Panc1 (cell line): Measurements from ENCODE around the gene SNX3. TPM values are rescaled to one million over a fixed set of nuclear protein-coding genes. Genes with fewer than 3 reads are reported as not detected.

ENCODE experiments used
- ATAC-seq: fragments of 200-7000 bp; cut with Tn5 transposase; 2 replicates; pipeline ENCODE4 v1.9.1; 2020; ENCODE audit warnings: mild to moderate bottlenecking, moderate library complexity
- BruUV-seq: library from RNA; stranded (reverse); fragments of 400-500 nt; replicated peaks from 2 replicates; lab custom pipeline; 2021; lab: Mats Ljungman, UMichigan
- CTCF ChIA-PET: fragments of 300-600 bp; sonication (Branson Sonifier 250); formaldehyde crosslinking; loops from one replicate; lab custom pipeline; 2022; ENCODE audit warnings: antibody characterized with exemption; lab: Charles Lee
- POLR2A ChIA-PET: fragments of 300-600 bp; sonication (Branson Sonifier 250); formaldehyde crosslinking; loops from one replicate; lab custom pipeline; 2022; ENCODE audit warnings: antibody characterized with exemption; lab: Charles Lee
- DNase-seq: peaks from one replicate; pipeline ENCODE4 v3.0.0-alpha.2; 2010; ENCODE audit warnings: low read depth, low spot score
- H3K27ac ChIP-seq: 2 replicates; pipeline ENCODE4 v1.5.1; 2011; ENCODE audit warnings: mild to moderate bottlenecking, low read length, inconsistent platforms
- H3K27me3 ChIP-seq: fragments of 200-500 bp; sonication (Bioruptor generic); 2 replicates; pipeline ENCODE4 v1.6.0; 2014; ENCODE audit warnings: low read length, inconsistent platforms; ENCODE audit not compliant: control insufficient read depth, insufficient read depth
- H3K36me3 ChIP-seq: fragments of 200-500 bp; sonication (Bioruptor generic); 2 replicates; pipeline ENCODE4 v1.5.1; 2014; ENCODE audit warnings: inconsistent platforms, mild to moderate bottlenecking, low read length, moderate library complexity; ENCODE audit not compliant: control insufficient read depth, insufficient read depth
- H3K4me1 ChIP-seq: 2 replicates; pipeline ENCODE4 v1.5.1; 2011; ENCODE audit warnings: inconsistent platforms, mild to moderate bottlenecking, low read length, moderate library complexity; ENCODE audit not compliant: control insufficient read depth, insufficient read depth
- H3K4me3 ChIP-seq, 2 experiments: 2 replicates each; pipeline ENCODE4 v1.5.1; 2011 to 2012; ENCODE audit warnings: low read depth in 2 of 2, low read length in 2 of 2, mild to moderate bottlenecking in 2 of 2, inconsistent platforms in 1 of 2, moderate library complexity in 1 of 2
- H3K9me3 ChIP-seq: fragments of 200-500 bp; sonication (Bioruptor generic); 2 replicates; pipeline ENCODE4 v1.5.1; 2014; ENCODE audit warnings: low read depth, mild to moderate bottlenecking, inconsistent platforms, low read length, moderate library complexity; ENCODE audit not compliant: control insufficient read depth, insufficient read depth
- CTCF ChIP-seq: fragments of 450-650 bp; IDR thresholded peaks from 2 replicates; pipeline ENCODE4 v1.5.1; 2017; ENCODE audit warnings: mild to moderate bottlenecking
- POLR2AphosphoS5 ChIP-seq: IDR thresholded peaks from 2 replicates; pipeline ENCODE4 v1.6.1; 2012; ENCODE audit warnings: mild to moderate bottlenecking, low read depth, low read length, moderate library complexity
- SIN3A ChIP-seq: IDR thresholded peaks from 2 replicates; pipeline ENCODE4 v1.6.1; 2012; ENCODE audit warnings: low read depth, mild to moderate bottlenecking, low read length, moderate library complexity, borderline replicate concordance; ENCODE audit not compliant: insufficient read depth
- TCF7L2 ChIP-seq: IDR thresholded peaks from 2 replicates; pipeline ENCODE4 v1.6.1; 2011; ENCODE audit warnings: mild to moderate bottlenecking, low read depth, low read length, inconsistent platforms
- in situ Hi-C: cut with HindIII; loops from 2 replicates; pipeline ENCODE4 v1.10.0; 2016; ENCODE audit warnings: low sequenced_read_pairs, low pct_unique_long_range_greater_than_20kb
- intact Hi-C: fragments of 100-400 bp; cut with micrococcal nuclease; formaldehyde crosslinking; loops from one replicate; pipeline ENCODE4 v1.10.0; 2022; ENCODE audit not compliant: unreplicated experiment
- total RNA-seq: library from RNA; stranded (reverse); gene quantifications from one replicate; pipeline ENCODE4 v1.2.1, GENCODE V29; 2021; ENCODE audit not compliant: unreplicated experiment
- TF ChIP-seq, protein P1 (sequence below), 2 experiments: IDR thresholded peaks; 2 replicates each; pipeline ENCODE4 v1.6.1; 2011 to 2012; ENCODE audit warnings: low read depth in 2 of 2, control low read depth in 1 of 2, low read length in 1 of 2, mild to moderate bottlenecking in 1 of 2, moderate library complexity in 1 of 2; ENCODE audit not compliant: insufficient read depth in 1 of 2

Gene SNX3
- total RNA-seq, 1 experiment from 2014 or later, result 223 TPM

DNA sequence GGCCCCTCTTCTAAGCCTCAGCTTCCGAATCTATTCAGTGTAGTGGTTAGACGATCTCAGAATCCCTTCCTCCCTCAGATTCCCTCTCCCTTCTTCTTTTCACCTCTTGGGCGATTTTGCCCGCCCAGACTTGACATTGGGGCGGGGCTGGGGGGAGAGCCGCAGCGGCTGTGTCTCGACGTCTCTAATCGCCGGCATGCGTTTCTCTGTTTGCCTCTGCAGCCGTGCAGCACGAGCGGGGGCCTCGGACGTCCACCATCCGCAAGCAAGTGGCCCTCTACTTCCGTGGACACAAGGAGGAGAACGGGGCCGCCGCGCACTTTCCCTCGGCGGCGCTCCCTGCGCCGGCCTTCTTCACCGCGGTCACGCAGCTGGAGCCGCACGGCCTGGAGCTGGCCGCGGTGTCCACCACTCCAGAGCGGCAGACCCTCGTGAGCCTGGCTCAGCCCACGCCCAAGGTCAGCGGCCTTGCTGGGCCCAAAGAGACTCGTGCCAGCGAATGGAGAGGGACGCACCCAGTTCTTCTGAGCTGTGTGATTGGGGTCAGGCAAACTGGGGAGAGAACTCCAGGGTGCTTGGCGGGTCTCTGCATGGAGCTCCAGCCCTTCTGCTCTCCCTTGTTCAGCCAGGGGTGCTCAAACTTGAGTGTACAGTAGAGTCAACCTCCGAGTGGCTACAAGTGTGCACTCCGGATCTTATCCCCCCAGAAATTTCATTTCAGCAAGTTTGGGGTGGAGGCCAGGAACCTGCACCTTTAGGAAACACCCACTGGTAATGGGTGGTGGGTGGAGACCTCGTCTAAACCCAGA is 84.4 kb downstream of the SNX3 start:
- H3K27me3 ChIP-seq, result peaks cover 4% of the 10 kb centered on the region; the same call in 1 of the 2 replicates
- POLR2A ChIA-PET, result interaction anchor here (0.6 kb wide), 1 partner anchor 41 kb away, joined by 16 read pairs; no protein-coding TSS in a partner anchor
- no peak overlapping the region for H3K27ac ChIP-seq
- TF ChIP-seq TCF7L2 (no peak), SIN3A (no peak), CTCF (no peak), POLR2AphosphoS5 (no peak)
- TF ChIP-seq, protein P1, sequence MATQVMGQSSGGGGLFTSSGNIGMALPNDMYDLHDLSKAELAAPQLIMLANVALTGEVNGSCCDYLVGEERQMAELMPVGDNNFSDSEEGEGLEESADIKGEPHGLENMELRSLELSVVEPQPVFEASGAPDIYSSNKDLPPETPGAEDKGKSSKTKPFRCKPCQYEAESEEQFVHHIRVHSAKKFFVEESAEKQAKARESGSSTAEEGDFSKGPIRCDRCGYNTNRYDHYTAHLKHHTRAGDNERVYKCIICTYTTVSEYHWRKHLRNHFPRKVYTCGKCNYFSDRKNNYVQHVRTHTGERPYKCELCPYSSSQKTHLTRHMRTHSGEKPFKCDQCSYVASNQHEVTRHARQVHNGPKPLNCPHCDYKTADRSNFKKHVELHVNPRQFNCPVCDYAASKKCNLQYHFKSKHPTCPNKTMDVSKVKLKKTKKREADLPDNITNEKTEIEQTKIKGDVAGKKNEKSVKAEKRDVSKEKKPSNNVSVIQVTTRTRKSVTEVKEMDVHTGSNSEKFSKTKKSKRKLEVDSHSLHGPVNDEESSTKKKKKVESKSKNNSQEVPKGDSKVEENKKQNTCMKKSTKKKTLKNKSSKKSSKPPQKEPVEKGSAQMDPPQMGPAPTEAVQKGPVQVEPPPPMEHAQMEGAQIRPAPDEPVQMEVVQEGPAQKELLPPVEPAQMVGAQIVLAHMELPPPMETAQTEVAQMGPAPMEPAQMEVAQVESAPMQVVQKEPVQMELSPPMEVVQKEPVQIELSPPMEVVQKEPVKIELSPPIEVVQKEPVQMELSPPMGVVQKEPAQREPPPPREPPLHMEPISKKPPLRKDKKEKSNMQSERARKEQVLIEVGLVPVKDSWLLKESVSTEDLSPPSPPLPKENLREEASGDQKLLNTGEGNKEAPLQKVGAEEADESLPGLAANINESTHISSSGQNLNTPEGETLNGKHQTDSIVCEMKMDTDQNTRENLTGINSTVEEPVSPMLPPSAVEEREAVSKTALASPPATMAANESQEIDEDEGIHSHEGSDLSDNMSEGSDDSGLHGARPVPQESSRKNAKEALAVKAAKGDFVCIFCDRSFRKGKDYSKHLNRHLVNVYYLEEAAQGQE (IDR thresholded peaks at IDR 0.05; ENCODE audit: insufficient read depth in 1 of 2, low read depth in 2 of 2, low read length in 1 of 2), result no peak
- no peaks in the 10 kb centered on the region for H3K9me3 ChIP-seq
- H3K4me1 ChIP-seq, result no peaks in the 10 kb centered on the region; the same call in 1 of the 2 replicates
- H3K36me3 ChIP-seq, result no peaks in the 10 kb centered on the region
- CTCF ChIA-PET, result interaction anchor here (1.0 to 1.6 kb wide), 2 partner anchors 12 to 316 kb away, joined by 3 to 5 read pairs; no protein-coding TSS in a partner anchor
- ATAC-seq (0 out of 2 replicates have a peak, but pooled peaks have one; percentile 33), DNase-seq (no peak)
- H3K4me3 ChIP-seq, result peak overlapping the region; percentile 23 to 43; a peak in 3 of 4 replicates
- intact Hi-C loops (no loop called here), in situ Hi-C loops (no loop called here)
- BruUV-seq, result no TSS peak

- ChIA-PET POLR2A (no interaction called here), CTCF (interaction anchor here (1.0 to 1.6 kb wide), 2 partner anchors 11 to 316 kb away, joined by 3 to 5 read pairs; no protein-coding TSS in a partner anchor)
- Histone ChIP-seq H3K4me1 (no peaks in the 10 kb centered on the region; the same call in 1 of the 2 replicates), H3K27me3 (peaks cover 4% of the 10 kb centered on the region; the same call in 1 of the 2 replicates), H3K4me3 (peak overlapping the region; percentile 23 to 43), H3K27ac (no peak overlapping the region), H3K36me3 (no peaks in the 10 kb centered on the region), H3K9me3 (no peaks in the 10 kb centered on the region)
- intact Hi-C loops, result no loop called here
- BruUV-seq, result no TSS peak
- DNase-seq, result no peak
- in situ Hi-C loops, result no loop called here
- ATAC-seq, result peak; percentile 67; the same call in 1 of the 2 replicates
- TF ChIP-seq CTCF (no peak; the same call in 1 of the 2 replicates), TCF7L2 (no peak), SIN3A (no peak), POLR2AphosphoS5 (no peak)
- TF ChIP-seq, protein P1 (IDR thresholded peaks at IDR 0.05; ENCODE audit: insufficient read depth in 1 of 2, low read depth in 2 of 2, low read length in 1 of 2), result no peak
Measured at GRCh38 chr6:108175592-108176279, 85.1 kb downstream of the SNX3 start.
